Activated CD4-positive, alpha-beta T cell treated with anti-CD3 and anti-CD28 coated beads, Interleukin-2, amount 50 U/mL, for 4 hours (primary cell): Measurements from ENCODE around the gene RAB25.
"Not testable (repeated sequence)": the region's sequence is repeated elsewhere in the genome, so short reads cannot be mapped to it uniquely, and the experiment has no call there.

Source experiments
- DNase-seq, 2 experiments: peaks; one replicate each; pipeline ENCODE4 v3.0.0-alpha.2; 2020

The RAB25 gene

GRCh38 chr1:156104065-156104810 is 43.3 kb downstream of the RAB25 start:
- DNase-seq: no peak

GRCh38 chr1:156104861-156105832 is 44.2 kb downstream of the RAB25 start:
- no peak for DNase-seq

GRCh38 chr1:156106624-156107488 is 45.9 kb downstream of the RAB25 start:
- no peak for DNase-seq

- no peak for DNase-seq
These were observed 47.1 kb downstream of the RAB25 start for GRCh38 chr1:156108057-156108456.

GRCh38 chr1:156108664-156109241 is 47.8 kb downstream of the RAB25 start:
- no peak for DNase-seq

GRCh38 chr1:156110252-156110651 is 49.3 kb downstream of the RAB25 start:
- DNase-seq: no peak

- DNase-seq: no peak
These were observed 50.5 kb downstream of the RAB25 start for GRCh38 chr1:156111355-156111962.

GRCh38 chr1:156112276-156113137 is 51.5 kb downstream of the RAB25 start:
- DNase-seq: no peak

GRCh38 chr1:156113282-156113950 is 52.5 kb downstream of the RAB25 start:
- DNase-seq: no peak

- peak; percentile 82 to 85 for DNase-seq
These were observed 53.4 kb downstream of the RAB25 start, which contains the start of gene LMNA for GRCh38 chr1:156114101-156114918. Gene LMNA (plus strand): TSS chr1:156114711. CDS start chr1:156114919, 208 bp downstream.

- no peak for DNase-seq
These were observed 54.1 kb downstream of the RAB25 start for GRCh38 chr1:156114919-156115513.

GRCh38 chr1:156115514-156116374 is 54.8 kb downstream of the RAB25 start:
- no peak for DNase-seq

GRCh38 chr1:156116731-156117130 is 55.8 kb downstream of the RAB25 start:
- DNase-seq: not testable (repeated sequence)

GRCh38 chr1:156117414-156118176 is 56.6 kb downstream of the RAB25 start:
- DNase-seq: no peak

GRCh38 chr1:156118177-156118868 is 57.4 kb downstream of the RAB25 start:
- DNase-seq: no peak

GRCh38 chr1:156119503-156120209 is 58.7 kb downstream of the RAB25 start:
- no peak for DNase-seq
